WERI-Rb-1 (cell line): ENCODE results near the gene RBM5.

Source experiments
- DNase-seq: peaks from one replicate; pipeline ENCODE4 v3.0.0-alpha.2; 2020
- H3K27ac ChIP-seq: fragments of 250-450 bp; sonication (Bioruptor Pico); 2 replicates; pipeline ENCODE4 v1.5.1; 2020; ENCODE audit warnings: mild to moderate bottlenecking, moderate library complexity
- H3K27me3 ChIP-seq: fragments of 250-450 bp; sonication (Bioruptor Pico); 2 replicates; pipeline ENCODE4 v1.5.1; 2021; ENCODE audit warnings: mild to moderate bottlenecking, low read depth, moderate library complexity; ENCODE audit not compliant: insufficient read depth, severe bottlenecking
- H3K36me3 ChIP-seq: fragments of 250-450 bp; sonication (Bioruptor Pico); 2 replicates; pipeline ENCODE4 v1.5.1; 2020; ENCODE audit warnings: mild to moderate bottlenecking, moderate library complexity
- H3K4me3 ChIP-seq: 2 replicates; pipeline ENCODE4 v1.5.1; 2011; ENCODE audit warnings: low read depth, mild to moderate bottlenecking, control low read depth, low read length
- H3K9me3 ChIP-seq: fragments of 250-450 bp; sonication (Bioruptor Pico); 2 replicates; pipeline ENCODE4 v1.5.1; 2021; ENCODE audit warnings: mild to moderate bottlenecking, moderate library complexity; ENCODE audit not compliant: severe bottlenecking
- TF ChIP-seq, protein P1 (sequence below): IDR thresholded peaks from 2 replicates; pipeline ENCODE4 v1.5.1; 2011; ENCODE audit warnings: low read depth, mild to moderate bottlenecking, control low read depth, inconsistent platforms, low read length

RBM5 gene

DNA sequence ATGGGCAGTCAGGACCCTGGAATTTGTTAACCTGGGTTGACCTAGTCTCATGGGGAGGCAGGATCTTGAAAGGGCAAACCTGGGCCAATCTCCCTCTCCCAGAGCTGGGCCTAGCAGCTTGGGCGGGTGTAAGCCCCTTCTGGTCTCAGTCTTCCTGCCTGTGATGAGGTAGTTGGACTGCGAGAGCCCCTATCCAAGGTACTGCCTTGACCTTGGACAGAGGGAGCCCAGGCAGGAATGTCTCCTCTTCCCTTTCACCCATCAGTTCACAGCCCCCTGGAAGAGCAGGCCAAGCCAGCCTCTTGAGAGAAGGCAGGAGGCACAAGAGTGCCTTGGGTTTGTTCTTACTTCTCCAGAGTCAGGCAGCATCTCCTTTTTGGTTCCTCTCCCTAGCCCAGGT, 41.7 kb downstream of the RBM5 start:
- DNase-seq, result no peak
- Histone ChIP-seq H3K4me3 (no peak overlapping the region), H3K27ac (peak overlapping the region; percentile 98), H3K36me3 (no peaks in the 10 kb centered on the region), H3K27me3 (no peaks in the 10 kb centered on the region), H3K9me3 (no peaks in the 10 kb centered on the region)
- TF ChIP-seq, protein P1, sequence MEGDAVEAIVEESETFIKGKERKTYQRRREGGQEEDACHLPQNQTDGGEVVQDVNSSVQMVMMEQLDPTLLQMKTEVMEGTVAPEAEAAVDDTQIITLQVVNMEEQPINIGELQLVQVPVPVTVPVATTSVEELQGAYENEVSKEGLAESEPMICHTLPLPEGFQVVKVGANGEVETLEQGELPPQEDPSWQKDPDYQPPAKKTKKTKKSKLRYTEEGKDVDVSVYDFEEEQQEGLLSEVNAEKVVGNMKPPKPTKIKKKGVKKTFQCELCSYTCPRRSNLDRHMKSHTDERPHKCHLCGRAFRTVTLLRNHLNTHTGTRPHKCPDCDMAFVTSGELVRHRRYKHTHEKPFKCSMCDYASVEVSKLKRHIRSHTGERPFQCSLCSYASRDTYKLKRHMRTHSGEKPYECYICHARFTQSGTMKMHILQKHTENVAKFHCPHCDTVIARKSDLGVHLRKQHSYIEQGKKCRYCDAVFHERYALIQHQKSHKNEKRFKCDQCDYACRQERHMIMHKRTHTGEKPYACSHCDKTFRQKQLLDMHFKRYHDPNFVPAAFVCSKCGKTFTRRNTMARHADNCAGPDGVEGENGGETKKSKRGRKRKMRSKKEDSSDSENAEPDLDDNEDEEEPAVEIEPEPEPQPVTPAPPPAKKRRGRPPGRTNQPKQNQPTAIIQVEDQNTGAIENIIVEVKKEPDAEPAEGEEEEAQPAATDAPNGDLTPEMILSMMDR, result no peak

DNA sequence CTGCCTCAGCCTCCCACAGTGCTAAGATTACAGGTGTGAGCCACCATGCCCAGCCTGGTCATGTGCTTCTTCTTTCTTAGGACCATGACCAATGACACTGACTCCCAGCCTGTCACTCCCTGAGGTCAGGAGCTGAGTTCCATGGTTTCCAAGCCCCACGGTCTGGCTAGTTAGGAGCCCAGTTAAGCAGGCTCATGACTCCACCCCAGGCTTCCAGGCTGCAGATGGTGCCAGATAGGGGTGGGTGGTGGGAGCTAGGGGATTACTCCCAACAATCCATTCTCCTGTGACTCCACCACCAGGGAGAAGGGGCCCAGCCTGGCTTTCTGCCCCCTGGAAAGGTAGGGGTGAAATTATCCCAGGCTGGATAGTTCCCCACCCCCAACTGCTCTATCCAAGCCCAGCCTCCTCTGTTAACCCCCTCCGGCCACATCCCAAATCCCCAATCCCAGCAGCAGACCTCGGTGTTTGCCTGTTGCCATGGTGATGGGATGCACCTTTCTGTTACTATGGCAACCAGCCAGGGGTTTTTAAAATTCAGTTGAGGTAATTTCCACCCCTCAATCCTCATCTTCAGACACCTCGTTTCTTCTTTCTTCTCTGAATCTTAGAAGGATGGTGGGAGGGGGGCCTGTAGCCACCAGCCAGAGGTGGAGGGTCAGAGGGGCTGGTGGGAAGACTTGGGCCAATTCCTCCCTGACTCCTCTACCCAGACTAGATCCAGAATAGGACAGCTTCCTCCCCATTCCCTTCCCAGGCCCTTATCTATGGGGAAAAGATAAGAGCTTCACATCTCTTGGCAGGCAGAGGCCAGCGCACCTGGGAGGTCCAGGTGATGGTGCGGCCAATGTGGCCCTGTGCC, 43.9 kb downstream of the RBM5 start:
- Histone ChIP-seq H3K27me3 (no peaks in the 10 kb centered on the region), H3K27ac (peak overlapping the region; percentile 98), H3K4me3 (peak overlapping the region; percentile 11; the same call in 1 of the 2 replicates), H3K9me3 (no peaks in the 10 kb centered on the region), H3K36me3 (no peaks in the 10 kb centered on the region)
- TF ChIP-seq, protein P1, result no peak
- peak; percentile 96 for DNase-seq

DNA sequence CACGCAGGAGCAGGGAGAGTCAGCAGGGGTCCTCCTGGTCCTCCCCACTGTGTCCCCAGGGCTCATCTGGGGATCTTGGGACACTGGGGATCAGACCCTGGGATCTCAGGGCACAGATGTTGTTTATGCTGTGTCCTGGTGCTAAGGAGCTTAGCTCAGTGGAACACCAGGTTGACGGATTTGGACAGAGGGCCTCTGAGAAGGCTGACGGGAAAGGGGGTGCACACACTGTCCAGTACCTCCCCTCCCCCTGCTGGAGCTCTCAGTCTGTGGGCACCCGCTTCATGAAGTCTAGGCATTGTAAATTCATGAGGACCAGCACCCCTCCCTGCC, 44.5 kb downstream of the RBM5 start:
- no peaks in the 10 kb centered on the region for H3K27me3 ChIP-seq
- peak overlapping the region; percentile 98 for H3K27ac ChIP-seq
- TF ChIP-seq, protein P1, result 0 out of 2 replicates have a peak, but pooled peaks have one; percentile 29
- peak; percentile 94 for DNase-seq
- peak overlapping the region; percentile 48 for H3K4me3 ChIP-seq
- no peaks in the 10 kb centered on the region for H3K9me3 ChIP-seq
- no peaks in the 10 kb centered on the region for H3K36me3 ChIP-seq

DNA sequence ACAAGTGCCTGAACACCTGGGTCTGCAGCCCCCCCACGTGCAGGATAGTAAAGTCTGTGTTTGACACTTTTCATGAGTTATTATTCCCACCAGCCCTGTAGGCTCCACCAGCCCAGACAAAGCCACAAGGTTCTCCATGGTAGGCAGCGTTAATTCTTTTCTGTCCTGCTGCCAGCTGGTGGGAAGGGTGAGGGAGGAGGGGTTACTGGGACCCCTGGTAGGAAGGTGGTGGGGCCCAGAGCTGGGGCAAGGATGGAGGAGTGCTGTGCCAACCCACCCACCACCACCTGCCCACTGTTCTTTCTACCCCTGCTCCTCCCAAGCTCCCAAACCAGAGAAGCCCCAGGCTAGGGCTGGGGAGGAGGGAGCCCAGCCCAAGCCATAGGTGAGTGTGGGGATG, 45.6 kb downstream of the RBM5 start:
- no peaks in the 10 kb centered on the region for H3K36me3 ChIP-seq
- H3K4me3 ChIP-seq, result peak overlapping the region; percentile 48
- TF ChIP-seq, protein P1, result no peak
- H3K27me3 ChIP-seq, result no peaks in the 10 kb centered on the region
- H3K9me3 ChIP-seq, result no peaks in the 10 kb centered on the region
- H3K27ac ChIP-seq, result peak overlapping the region; percentile 98
- no peak for DNase-seq

DNA sequence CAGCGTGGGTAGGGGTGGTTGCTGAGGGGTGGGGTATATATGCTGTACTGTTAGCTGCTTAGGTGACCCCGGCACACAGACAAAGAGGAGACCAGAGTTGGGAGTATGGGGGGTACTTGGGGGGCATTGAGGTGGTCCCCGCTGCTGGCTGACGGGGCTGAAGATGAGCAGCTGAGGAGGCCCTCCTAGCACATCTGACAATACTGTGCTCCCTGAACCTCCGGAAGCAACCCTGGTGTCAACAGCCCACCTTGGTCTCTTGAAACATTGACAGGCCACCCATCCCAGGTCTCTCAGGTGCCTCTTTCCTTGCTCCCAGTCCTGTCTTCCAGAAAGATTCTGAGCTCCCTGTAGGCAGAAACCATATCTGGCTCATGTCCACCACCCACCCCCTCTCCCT, 47.2 kb downstream of the RBM5 start:
- TF ChIP-seq, protein P1, result no peak
- Histone ChIP-seq H3K36me3 (peaks cover 8% of the 10 kb centered on the region; the same call in 1 of the 2 replicates), H3K27me3 (no peaks in the 10 kb centered on the region), H3K9me3 (no peaks in the 10 kb centered on the region), H3K27ac (peak overlapping the region; percentile 98), H3K4me3 (no peak overlapping the region)
- no peak for DNase-seq
